D721Med (cell line): Measurements from ENCODE around the gene NPW.
"Not testable (repeated sequence)": the region's sequence is repeated elsewhere in the genome, so short reads cannot be mapped to it uniquely, and the experiment has no call there.

Experiments
- DNase-seq: peaks from one replicate; pipeline ENCODE4 v3.0.0; 2011; ENCODE audit warnings: low spot score; ENCODE audit not compliant: insufficient read length
- FAIRE-seq: peaks from 2 replicates; lab custom pipeline; 2011; peaks lifted over from hg19 to GRCh38; lab: Jason Lieb, UNC
- CTCF ChIP-seq: IDR thresholded peaks from 2 replicates; pipeline ENCODE4 v1.5.1; 2012; ENCODE audit warnings: mild to moderate bottlenecking, control low read depth; ENCODE audit not compliant: insufficient read depth; ENCODE audit errors: missing control alignments

NPW gene

GRCh38 chr16:2030036-2030435 is 10.5 kb downstream of the NPW start:
- FAIRE-seq: no peak
- no peak for DNase-seq
- TF ChIP-seq CTCF: no peak

- FAIRE-seq (no peak), DNase-seq (no peak)
- TF ChIP-seq CTCF: no peak
Observed at GRCh38 chr16:2031081-2031577, 11.5 kb downstream of the NPW start.

- DNase-seq (no peak), FAIRE-seq (no peak)
- TF ChIP-seq CTCF: no peak
Observed at GRCh38 chr16:2032285-2033056, 12.9 kb downstream of the NPW start.

- TF ChIP-seq CTCF: no peak
- DNase-seq: no peak
- FAIRE-seq: no peak
Observed at GRCh38 chr16:2033057-2033908, 13.7 kb downstream of the NPW start.

GRCh38 chr16:2033909-2034695 is 14.5 kb downstream of the NPW start:
- not testable (repeated sequence) for DNase-seq, FAIRE-seq

GRCh38 chr16:2034696-2035430 is 15.3 kb downstream of the NPW start:
- no peak for TF ChIP-seq CTCF
- FAIRE-seq (no peak), DNase-seq (no peak)
